H9 (cell line): ENCODE results near the gene SYAP1. TPM values are rescaled to one million over a fixed set of nuclear protein-coding genes. Genes with fewer than 3 reads are reported as not detected.

Experiments
- DNase-seq: peaks from one replicate; pipeline ENCODE4 v3.0.0-alpha.2; 2017
- H2AFZ ChIP-seq: one replicate; pipeline ENCODE4 v1.6.1; 2013; ENCODE audit warnings: mild to moderate bottlenecking, low read length, control low read depth, moderate library complexity
- H2AK5ac ChIP-seq: 2 replicates; pipeline ENCODE4 v1.6.1; 2013; ENCODE audit warnings: low read length, control low read depth, mixed read lengths; ENCODE audit not compliant: insufficient read length
- H2BK120ac ChIP-seq: one replicate; pipeline ENCODE4 v1.6.1; 2013; ENCODE audit warnings: low read depth, mild to moderate bottlenecking, low read length, control low read depth, inconsistent platforms; ENCODE audit not compliant: poor library complexity, severe bottlenecking
- H2BK12ac ChIP-seq: 2 replicates; pipeline ENCODE4 v1.6.1; 2013; ENCODE audit warnings: low read length, control low read depth, mixed read lengths, low read depth; ENCODE audit not compliant: insufficient read length
- H2BK15ac ChIP-seq: 2 replicates; pipeline ENCODE4 v1.6.1; 2013; ENCODE audit warnings: low read depth, low read length, control low read depth
- H2BK20ac ChIP-seq: one replicate; pipeline ENCODE4 v1.6.1; 2013; ENCODE audit warnings: low read depth, mild to moderate bottlenecking, low read length, control low read depth, inconsistent platforms; ENCODE audit not compliant: poor library complexity, severe bottlenecking
- H2BK5ac ChIP-seq: 2 replicates; pipeline ENCODE4 v1.6.1; 2013; ENCODE audit warnings: low read length, control low read depth, mixed read lengths; ENCODE audit not compliant: insufficient read length
- H3K14ac ChIP-seq: 2 replicates; pipeline ENCODE4 v1.6.1; 2013; ENCODE audit warnings: low read length, control low read depth; ENCODE audit not compliant: insufficient read depth
- H3K18ac ChIP-seq: 2 replicates; pipeline ENCODE4 v1.6.1; 2013; ENCODE audit warnings: low read depth, mild to moderate bottlenecking, mixed read lengths, low read length, control low read depth; ENCODE audit not compliant: insufficient read length
- H3K23ac ChIP-seq: 2 replicates; pipeline ENCODE4 v1.6.1; 2013; ENCODE audit warnings: low read length, control low read depth, mixed read lengths, low read depth; ENCODE audit not compliant: insufficient read length
- H3K23me2 ChIP-seq: 2 replicates; pipeline ENCODE4 v1.6.1; 2013; ENCODE audit warnings: low read depth, mild to moderate bottlenecking, mixed read lengths, low read length, control low read depth; ENCODE audit not compliant: insufficient read length, poor library complexity, severe bottlenecking
- H3K27ac ChIP-seq: 2 replicates; pipeline ENCODE4 v1.5.1; 2013; ENCODE audit warnings: low read length, control low read depth, mixed read lengths, low read depth; ENCODE audit not compliant: insufficient read length
- H3K27me3 ChIP-seq: 2 replicates; pipeline ENCODE4 v1.6.1; 2013; ENCODE audit warnings: low read length, control low read depth, inconsistent platforms; ENCODE audit not compliant: insufficient read depth
- H3K4ac ChIP-seq: 2 replicates; pipeline ENCODE4 v1.6.1; 2013; ENCODE audit warnings: low read depth, mild to moderate bottlenecking, control low read depth, inconsistent platforms, low read length, moderate library complexity
- H3K4me1 ChIP-seq: 2 replicates; pipeline ENCODE4 v1.6.1; 2013; ENCODE audit warnings: low read length, control low read depth, inconsistent platforms; ENCODE audit not compliant: insufficient read depth
- H3K4me2 ChIP-seq: 2 replicates; pipeline ENCODE4 v1.6.1; 2013; ENCODE audit warnings: low read length, control low read depth, mixed read lengths; ENCODE audit not compliant: insufficient read length, insufficient read depth
- H3K56ac ChIP-seq: 2 replicates; pipeline ENCODE4 v1.6.1; 2013; ENCODE audit warnings: low read depth, mild to moderate bottlenecking, mixed read lengths, low read length, control low read depth; ENCODE audit not compliant: insufficient read length
- H3K79me1 ChIP-seq: 2 replicates; pipeline ENCODE4 v1.6.1; 2013; ENCODE audit warnings: low read depth, mild to moderate bottlenecking, moderate library complexity, low read length, control low read depth, inconsistent platforms; ENCODE audit not compliant: insufficient read depth, poor library complexity, severe bottlenecking
- H3K79me2 ChIP-seq: 2 replicates; pipeline ENCODE4 v1.6.1; 2013; ENCODE audit warnings: low read length, control low read depth, inconsistent platforms; ENCODE audit not compliant: insufficient read depth
- H3K9ac ChIP-seq: 2 replicates; pipeline ENCODE4 v1.6.1; 2013; ENCODE audit warnings: low read length, control low read depth, mixed read lengths; ENCODE audit not compliant: insufficient read length; ENCODE audit errors: extremely low read depth
- H3K9me3 ChIP-seq: one replicate; pipeline ENCODE4 v1.6.1; 2013; ENCODE audit warnings: low read depth, low read length, inconsistent platforms; ENCODE audit not compliant: control insufficient read depth
- H3T11ph ChIP-seq: one replicate; pipeline ENCODE4 v1.6.1; 2013; ENCODE audit warnings: mild to moderate bottlenecking, low read length, control low read depth, inconsistent platforms
- H4K20me1 ChIP-seq: one replicate; pipeline ENCODE4 v1.6.1; 2013; ENCODE audit not compliant: control insufficient read depth, insufficient read length, insufficient read depth
- H4K5ac ChIP-seq: 2 replicates; pipeline ENCODE4 v1.6.1; 2013; ENCODE audit warnings: low read depth, mild to moderate bottlenecking, mixed read lengths, low read length, control low read depth; ENCODE audit not compliant: insufficient read length
- H4K8ac ChIP-seq: replicated peaks from 2 replicates; pipeline ENCODE4 v1.6.1; 2013; ENCODE audit warnings: low read length, control low read depth, mixed read lengths, low read depth; ENCODE audit not compliant: insufficient read length
- H4K91ac ChIP-seq: 2 replicates; pipeline ENCODE4 v1.6.1; 2013; ENCODE audit warnings: low read depth, mild to moderate bottlenecking, moderate library complexity, mixed read lengths, low read length, control low read depth; ENCODE audit not compliant: insufficient read length
- H3K27ac Mint-ChIP-seq, 3 experiments: 2 replicates in 2 of 3; 3 replicates in 1 of 3; pipeline ENCODE4 v1.8.0; 2020 to 2021; ENCODE audit warnings: mixed read lengths in 3 of 3, mild to moderate bottlenecking in 1 of 3, moderate library complexity in 1 of 3
- H3K27me3 Mint-ChIP-seq: 2 replicates; pipeline ENCODE4 v1.8.0; 2021; ENCODE audit warnings: low read depth, mild to moderate bottlenecking, moderate library complexity, mixed read lengths
- H3K36me3 Mint-ChIP-seq, 3 experiments: 2 replicates in 2 of 3; 3 replicates in 1 of 3; pipeline ENCODE4 v1.8.0; 2020 to 2021; ENCODE audit warnings: low read depth in 3 of 3, mixed read lengths in 3 of 3; ENCODE audit not compliant: insufficient read depth in 1 of 3
- H3K4me1 Mint-ChIP-seq, 2 experiments: 2 replicates each; pipeline ENCODE4 v1.8.0; 2020; ENCODE audit warnings: mixed read lengths in 2 of 2
- H3K4me3 Mint-ChIP-seq, 2 experiments: 2 replicates in 1 of 2; 3 replicates in 1 of 2; pipeline ENCODE4 v1.8.0; 2020 to 2021; ENCODE audit warnings: mild to moderate bottlenecking in 2 of 2, mixed read lengths in 2 of 2, moderate library complexity in 1 of 2
- H3K9me3 Mint-ChIP-seq, 2 experiments: 2 replicates in 1 of 2; 3 replicates in 1 of 2; pipeline ENCODE4 v1.8.0; 2020; ENCODE audit warnings: mild to moderate bottlenecking in 2 of 2, mixed read lengths in 2 of 2, moderate library complexity in 1 of 2
- CTCF ChIP-seq: fragments of 200-600 bp; sonication (generic); conservative IDR thresholded peaks from 3 replicates; pipeline ENCODE4 v1.8.0; 2021; ENCODE audit warnings: antibody characterized with exemption, mild to moderate bottlenecking
- total RNA-seq: library from RNA; stranded (reverse); gene quantifications from 2 replicates; pipeline ENCODE4 v1.2.1, GENCODE V29; 2021

Gene SYAP1
- total RNA-seq, 1 experiment from 2014 or later = 42.7 TPM

GRCh38 chrX:16807548-16807947, 88.1 kb downstream of the SYAP1 start:
- Histone ChIP-seq H2AFZ (no peak overlapping the region), H3K27ac (no peak overlapping the region)
- H3K36me3 Mint-ChIP-seq = peaks cover 15 to 38% (median 26%) of the 10 kb centered on the region in 3 experiments; a peak in 6 of 7 replicates

More at GRCh38 chrX:16807548-16807947, 88.1 kb downstream of the SYAP1 start:
- Histone ChIP-seq H2BK12ac (no peak overlapping the region), H3K9me3 (no peaks in the 10 kb centered on the region), H3K14ac (no peak overlapping the region), H3K4me1 (no peaks in the 10 kb centered on the region; the same call in 1 of the 2 replicates), H4K5ac (no peak overlapping the region), H3K27me3 (no peaks in the 10 kb centered on the region), H4K91ac (no peak overlapping the region), H2AK5ac (no peak overlapping the region), H3K23me2 (no peaks in the 10 kb centered on the region), H3K18ac (no peak overlapping the region), H3K4me2 (no peak overlapping the region), H3K79me2 (peaks cover 35% of the 10 kb centered on the region; the same call in 1 of the 2 replicates), H3T11ph (no peak overlapping the region), H2BK20ac (no peak overlapping the region), H2BK5ac (no peak overlapping the region), H3K9ac (no peak overlapping the region), H4K20me1 (no peaks in the 10 kb centered on the region), H3K56ac (no peak overlapping the region), H3K4ac (no peak overlapping the region), H2BK15ac (no peak overlapping the region), H3K23ac (no peak overlapping the region), H4K8ac (no peak overlapping the region), H2BK120ac (no peak overlapping the region), H3K79me1 (peaks cover 17% of the 10 kb centered on the region)
- TF ChIP-seq CTCF = peak; percentile 42
- no peak for DNase-seq
- H3K4me1 Mint-ChIP-seq = peaks cover 20 to 24% of the 10 kb centered on the region in 2 experiments
- H3K4me3 Mint-ChIP-seq = no peak overlapping the region
- H3K9me3 Mint-ChIP-seq = no peaks in the 10 kb centered on the region
- H3K27ac Mint-ChIP-seq = no peak overlapping the region; a peak in 1 of 7 replicates
- no peaks in the 10 kb centered on the region for H3K27me3 Mint-ChIP-seq
